ENCODE data around the gene NDUFAB1. TPM values are rescaled to one million over a fixed set of nuclear protein-coding genes. Genes with fewer than 3 reads are reported as not detected.
A peak's percentile ranks its signal among the peaks of the same experiment; 100 is the strongest.
"Not testable (repeated sequence)": the region's sequence is repeated elsewhere in the genome, so short reads cannot be mapped to it uniquely, and the experiment has no call there.

The NDUFAB1 gene
- total RNA-seq, 1 donor from 2014 or later = 621 TPM

- ATAC-seq (no peak), DNase-seq (no peak)
- intact Hi-C loops (cut with micrococcal nuclease) = no loop called here
Observed at GRCh38 chr16:23561586-23561985, 34.5 kb downstream of the NDUFAB1 start.

GRCh38 chr16:23557779-23558702, 38.1 kb downstream of the NDUFAB1 start:
- intact Hi-C loops (cut with micrococcal nuclease) = no loop called here
- ATAC-seq (peak; percentile 23), DNase-seq (no peak)

GRCh38 chr16:23556881-23557778, 39.0 kb downstream of the NDUFAB1 start, which contains the start of the genes EARS2 and UBFD1:
Gene EARS2, minus strand, starts transcription at chr16:23557350. Its CDS starts 7 bp downstream, at chr16:23557343.
Gene UBFD1, plus strand, starts transcription at chr16:23557727. Its CDS starts 16 bp downstream, at chr16:23557743.
- intact Hi-C loops (cut with micrococcal nuclease) = no loop called here
- DNase-seq (peak; percentile 99), ATAC-seq (peak; percentile 96)

- intact Hi-C loops (cut with micrococcal nuclease) = no loop called here
- ATAC-seq (no peak), DNase-seq (no peak)
Observed at GRCh38 chr16:23554536-23554935, 41.6 kb downstream of the NDUFAB1 start.

GRCh38 chr16:23552161-23552560, 44.0 kb downstream of the NDUFAB1 start:
- DNase-seq (no peak), ATAC-seq (no peak)
- intact Hi-C loops (cut with micrococcal nuclease) = no loop called here

- no peak for ATAC-seq
- intact Hi-C loops (cut with micrococcal nuclease) = no loop called here
Observed at GRCh38 chr16:23549938-23550337, 46.2 kb downstream of the NDUFAB1 start.

GRCh38 chr16:23544436-23544835, 51.7 kb downstream of the NDUFAB1 start:
- ATAC-seq = no peak
- intact Hi-C loops (cut with micrococcal nuclease) = no loop called here
- no peak for DNase-seq

More at GRCh38 chr16:23549938-23550337, 46.2 kb downstream of the NDUFAB1 start:
- DNase-seq = no peak

- intact Hi-C loops (cut with micrococcal nuclease); ATAC-seq: not testable (repeated sequence)
Observed at GRCh38 chr16:23540817-23541178, 55.3 kb downstream of the NDUFAB1 start.

GRCh38 chr16:23539984-23540816, 55.9 kb downstream of the NDUFAB1 start:
- intact Hi-C loops (cut with micrococcal nuclease) = no loop called here
- no peak for ATAC-seq

More at GRCh38 chr16:23540817-23541178, 55.3 kb downstream of the NDUFAB1 start:
- not testable (repeated sequence) for DNase-seq

GRCh38 chr16:23538919-23539278, 57.2 kb downstream of the NDUFAB1 start:
- DNase-seq = no peak
- ATAC-seq = no peak
- intact Hi-C loops (cut with micrococcal nuclease) = no loop called here

More at GRCh38 chr16:23539984-23540816, 55.9 kb downstream of the NDUFAB1 start:
- no peak for DNase-seq

- no peak for DNase-seq
- no peak for ATAC-seq
- intact Hi-C loops (cut with micrococcal nuclease) = no loop called here
Observed at GRCh38 chr16:23537390-23537789, 58.7 kb downstream of the NDUFAB1 start.

GRCh38 chr16:23535901-23536300, 60.2 kb downstream of the NDUFAB1 start:
- no peak for ATAC-seq
- intact Hi-C loops (cut with micrococcal nuclease) = no loop called here
- DNase-seq = no peak

GRCh38 chr16:23534868-23535860, 61.0 kb downstream of the NDUFAB1 start:
- DNase-seq = no peak
- ATAC-seq = no peak
- intact Hi-C loops (cut with micrococcal nuclease) = no loop called here

GRCh38 chr16:23532448-23532847, 63.7 kb downstream of the NDUFAB1 start:
- intact Hi-C loops (cut with micrococcal nuclease) = no loop called here
- no peak for ATAC-seq
- no peak for DNase-seq

Measured in left ventricle myocardium superior (tissue), 1 donor.